Peyer's patch (tissue), 4 donors: Measurements from ENCODE around the gene TUT1.

ENCODE experiments used
- CTCF ChIP-seq, 6 experiments: fragments of 450-650 bp in 4 of 6; fragments of 200-600 bp in 2 of 6; sonication (generic) in 1 of 6; IDR thresholded peaks; one replicate each; pipeline ENCODE4 v1.5.1; 2017 to 2019; ENCODE audit warnings: antibody characterized with exemption in 6 of 6, mild to moderate bottlenecking in 3 of 6, moderate library complexity in 1 of 6
- POLR2A ChIP-seq, 2 donors: fragments of 450-650 bp; IDR thresholded peaks; one replicate each; pipeline ENCODE4 v1.5.1; 2017; ENCODE audit warnings: antibody characterized with exemption in 2 of 2, mild to moderate bottlenecking in 2 of 2, moderate library complexity in 2 of 2

DNA sequence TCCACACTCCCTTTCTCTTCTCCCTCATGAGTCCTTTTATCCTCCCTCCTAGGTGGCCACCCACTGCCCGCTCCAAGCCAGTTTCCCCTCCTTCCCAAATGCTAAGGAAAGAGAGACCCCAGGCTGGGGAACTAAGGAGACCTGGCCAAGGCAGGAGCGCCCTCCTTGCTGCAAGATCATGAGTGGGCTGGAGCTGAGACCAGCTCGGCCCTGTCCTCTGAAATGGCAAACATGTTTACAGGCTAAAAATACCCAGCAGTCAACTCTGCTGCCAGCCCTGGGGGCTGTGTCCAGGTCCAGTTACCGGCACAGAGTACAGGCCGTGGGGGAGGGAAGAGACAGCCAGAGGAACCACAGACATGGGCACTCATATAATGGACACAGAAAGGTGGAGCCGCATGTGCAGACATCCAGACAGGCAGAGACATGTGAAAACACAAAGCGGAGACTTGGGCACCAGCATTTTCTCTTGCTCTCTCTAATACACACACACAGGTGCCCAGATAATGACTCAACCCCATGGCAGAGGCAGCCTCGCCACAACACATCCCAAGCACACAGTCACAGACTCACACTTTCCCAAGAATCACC lies 43.5 kb downstream of the TUT1 start:
- TF ChIP-seq CTCF (IDR thresholded peaks at IDR 0.05) (no peak), POLR2A (IDR thresholded peaks at IDR 0.05) (no peak)
